CD4-positive, alpha-beta T cell (primary cell): ENCODE data around the gene STK38L. TPM values are rescaled to one million over a fixed set of nuclear protein-coding genes. Genes with fewer than 3 reads are reported as not detected.

ENCODE experiments used
- ATAC-seq: fragments of 200-7000 bp; cut with Tn5 transposase; one replicate; pipeline ENCODE4 v1.10.0; 2022; ENCODE audit warnings: mild to moderate bottlenecking; ENCODE audit not compliant: poor library complexity
- CTCF ChIA-PET: fragments of 350-600 bp; sonication (Branson Sonifier 250); formaldehyde crosslinking; loops from one replicate; lab custom pipeline; 2021; ENCODE audit warnings: antibody characterized with exemption, inconsistent platforms; lab: Charles Lee
- POLR2A ChIA-PET: fragments of 350-600 bp; sonication (Branson Sonifier 250); formaldehyde crosslinking; loops from one replicate; lab custom pipeline; 2021; ENCODE audit warnings: antibody characterized with exemption, inconsistent platforms; lab: Charles Lee
- DNase-seq, 14 experiments: peaks; one replicate each; pipeline ENCODE4 v3.0.0-alpha.2; 2013 to 2020; ENCODE audit warnings: mixed read lengths in 2 of 14
- H3K27ac ChIP-seq, 2 donors: one replicate each; pipeline versions ENCODE4 v1.5.1 to v1.7.0; 2013; ENCODE audit warnings: low read length in 2 of 2, low read depth in 1 of 2, mild to moderate bottlenecking in 1 of 2
- H3K27me3 ChIP-seq, 2 experiments: 1 replicate in 1 of 2; 2 replicates in 1 of 2; pipeline versions ENCODE4 v1.6.1 to v1.7.0; 2013; ENCODE audit warnings: low read length in 2 of 2, control low read depth in 1 of 2, mild to moderate bottlenecking in 1 of 2, moderate library complexity in 1 of 2; ENCODE audit not compliant: insufficient read depth in 2 of 2, control insufficient read depth in 1 of 2
- H3K36me3 ChIP-seq: one replicate; pipeline ENCODE4 v1.6.1; 2013; ENCODE audit warnings: low read length, control low read depth; ENCODE audit not compliant: insufficient read depth
- H3K4me1 ChIP-seq: one replicate; pipeline ENCODE4 v1.6.1; 2013; ENCODE audit warnings: low read length, control low read depth; ENCODE audit not compliant: insufficient read depth
- H3K4me3 ChIP-seq: one replicate; pipeline ENCODE4 v1.5.1; 2013; ENCODE audit warnings: mild to moderate bottlenecking, low read length, moderate library complexity
- H3K9me3 ChIP-seq, 2 experiments: 1 replicate in 1 of 2; 2 replicates in 1 of 2; pipeline versions ENCODE4 v1.6.1 to v1.7.0; 2013; ENCODE audit warnings: low read length in 2 of 2, mild to moderate bottlenecking in 2 of 2, control low read depth in 1 of 2, moderate library complexity in 1 of 2; ENCODE audit not compliant: control insufficient read depth in 1 of 2, insufficient read depth in 1 of 2
- H3K27ac Mint-ChIP-seq: one replicate; pipeline ENCODE4 v1.8.0; 2020; ENCODE audit warnings: mixed read lengths
- H3K27me3 Mint-ChIP-seq: one replicate; pipeline ENCODE4 v1.8.0; 2021; ENCODE audit warnings: mixed read lengths
- H3K36me3 Mint-ChIP-seq: one replicate; pipeline ENCODE4 v1.8.0; 2021; ENCODE audit warnings: low read depth, mixed read lengths
- H3K4me1 Mint-ChIP-seq: one replicate; pipeline ENCODE4 v1.8.0; 2021; ENCODE audit warnings: low read depth, mixed read lengths
- H3K4me3 Mint-ChIP-seq: one replicate; pipeline ENCODE4 v1.8.0; 2020; ENCODE audit warnings: mild to moderate bottlenecking, mixed read lengths
- H3K9me3 Mint-ChIP-seq: one replicate; pipeline ENCODE4 v1.8.0; 2020; ENCODE audit warnings: mixed read lengths
- intact Hi-C, 2 experiments: fragments of 100-400 bp; cut with DNase I in 1 of 2; cut with micrococcal nuclease in 1 of 2; formaldehyde crosslinking; loops; one replicate each; pipeline versions ENCODE4 v1.15.1 to v1.9.0; 2023 to 2025; cut with DNase I, micrococcal nuclease
- total RNA-seq, 174 experiments: library from RNA in 2 of 174; stranded (reverse) in 2 of 174; gene quantifications; one replicate each; pipeline ENCODE4 v1.2.3 and lab custom pipeline; 2021 to 2026
- TF ChIP-seq, protein P1 (sequence below): fragments of 200-600 bp; IDR thresholded peaks from one replicate; pipeline ENCODE4 v1.8.0; 2022; ENCODE audit warnings: antibody characterized with exemption, mild to moderate bottlenecking

The STK38L gene
- total RNA-seq, 2 experiments from 2014 or later = 18.3 to 21.0 TPM

DNA sequence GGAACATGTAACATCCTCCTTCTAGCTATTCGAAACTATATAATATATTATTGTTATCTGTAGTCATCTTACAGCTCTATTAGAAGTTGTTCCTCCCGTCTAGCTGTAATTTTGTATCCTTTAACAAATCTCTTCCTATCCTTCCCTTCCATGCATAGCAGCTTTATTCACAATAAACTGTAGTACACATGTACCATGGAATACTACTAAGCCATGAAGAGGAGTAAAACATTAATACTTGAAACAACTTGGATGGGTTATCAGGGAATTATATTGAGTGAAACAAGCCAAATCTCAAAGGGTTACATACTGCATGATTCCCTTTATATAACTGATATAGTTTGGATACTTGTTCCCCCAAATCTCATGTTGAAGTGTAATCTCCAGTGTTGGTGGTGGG is 33.9 kb upstream of the STK38L start:
- Histone ChIP-seq H3K36me3 (no peaks in the 10 kb centered on the region), H3K4me1 (no peaks in the 10 kb centered on the region), H3K27me3 (no peaks in the 10 kb centered on the region), H3K9me3 (peaks cover 0 to 6% of the 10 kb centered on the region in 2 experiments), H3K27ac (no peak overlapping the region), H3K4me3 (no peak overlapping the region)
- no peak overlapping the region for H3K27ac Mint-ChIP-seq
- no peaks in the 10 kb centered on the region for H3K27me3 Mint-ChIP-seq
- H3K4me3 Mint-ChIP-seq = no peak overlapping the region
- CTCF ChIA-PET = no interaction called here
- H3K36me3 Mint-ChIP-seq = no peaks in the 10 kb centered on the region
- no peak for DNase-seq
- H3K9me3 Mint-ChIP-seq = peaks cover 6% of the 10 kb centered on the region
- no peaks in the 10 kb centered on the region for H3K4me1 Mint-ChIP-seq
- POLR2A ChIA-PET = interaction anchor here (0.5 kb wide), 1 partner anchor 28 kb away, joined by 3 read pairs; no protein-coding TSS in a partner anchor
- intact Hi-C loops = no loop called here
- TF ChIP-seq, protein P1, sequence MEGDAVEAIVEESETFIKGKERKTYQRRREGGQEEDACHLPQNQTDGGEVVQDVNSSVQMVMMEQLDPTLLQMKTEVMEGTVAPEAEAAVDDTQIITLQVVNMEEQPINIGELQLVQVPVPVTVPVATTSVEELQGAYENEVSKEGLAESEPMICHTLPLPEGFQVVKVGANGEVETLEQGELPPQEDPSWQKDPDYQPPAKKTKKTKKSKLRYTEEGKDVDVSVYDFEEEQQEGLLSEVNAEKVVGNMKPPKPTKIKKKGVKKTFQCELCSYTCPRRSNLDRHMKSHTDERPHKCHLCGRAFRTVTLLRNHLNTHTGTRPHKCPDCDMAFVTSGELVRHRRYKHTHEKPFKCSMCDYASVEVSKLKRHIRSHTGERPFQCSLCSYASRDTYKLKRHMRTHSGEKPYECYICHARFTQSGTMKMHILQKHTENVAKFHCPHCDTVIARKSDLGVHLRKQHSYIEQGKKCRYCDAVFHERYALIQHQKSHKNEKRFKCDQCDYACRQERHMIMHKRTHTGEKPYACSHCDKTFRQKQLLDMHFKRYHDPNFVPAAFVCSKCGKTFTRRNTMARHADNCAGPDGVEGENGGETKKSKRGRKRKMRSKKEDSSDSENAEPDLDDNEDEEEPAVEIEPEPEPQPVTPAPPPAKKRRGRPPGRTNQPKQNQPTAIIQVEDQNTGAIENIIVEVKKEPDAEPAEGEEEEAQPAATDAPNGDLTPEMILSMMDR = no peak
- no peak for ATAC-seq

DNA sequence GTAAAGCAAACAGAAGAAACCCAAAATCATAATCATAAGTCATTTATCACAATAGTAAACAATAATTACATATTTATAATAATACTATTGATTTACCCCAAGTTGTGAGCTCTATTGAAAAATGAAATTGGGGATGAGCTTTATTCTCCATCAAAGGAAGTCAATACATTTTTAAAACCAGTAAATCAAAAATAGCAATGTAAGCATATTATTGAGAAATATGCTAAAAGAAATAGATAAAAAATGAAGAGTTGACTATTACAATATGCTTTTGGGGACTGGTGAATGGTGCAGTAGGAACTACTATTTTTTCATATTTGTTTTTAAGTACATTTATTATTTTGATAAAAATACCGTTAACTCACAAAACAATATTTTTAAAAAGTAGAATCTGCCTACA is 31.2 kb upstream of the STK38L start:
- H3K4me1 ChIP-seq = no peaks in the 10 kb centered on the region
- H3K4me3 ChIP-seq = no peak overlapping the region
- no peaks in the 10 kb centered on the region for H3K36me3 ChIP-seq
- no peaks in the 10 kb centered on the region for H3K27me3 ChIP-seq
- Mint-ChIP-seq H3K9me3 (peaks cover 6% of the 10 kb centered on the region), H3K27ac (no peak overlapping the region), H3K4me3 (no peak overlapping the region), H3K36me3 (no peaks in the 10 kb centered on the region), H3K4me1 (no peaks in the 10 kb centered on the region), H3K27me3 (no peaks in the 10 kb centered on the region)
- ChIA-PET CTCF (interaction anchor here (0.7 kb wide), 1 partner anchor 655 kb away, joined by 5 read pairs; no protein-coding TSS in a partner anchor), POLR2A (no interaction called here)
- ATAC-seq (no peak), DNase-seq (no peak)
- TF ChIP-seq, protein P1 = no peak
- no peak overlapping the region for H3K27ac ChIP-seq
- peaks cover 0 to 6% of the 10 kb centered on the region in 2 experiments for H3K9me3 ChIP-seq
- intact Hi-C loops = no loop called here

DNA sequence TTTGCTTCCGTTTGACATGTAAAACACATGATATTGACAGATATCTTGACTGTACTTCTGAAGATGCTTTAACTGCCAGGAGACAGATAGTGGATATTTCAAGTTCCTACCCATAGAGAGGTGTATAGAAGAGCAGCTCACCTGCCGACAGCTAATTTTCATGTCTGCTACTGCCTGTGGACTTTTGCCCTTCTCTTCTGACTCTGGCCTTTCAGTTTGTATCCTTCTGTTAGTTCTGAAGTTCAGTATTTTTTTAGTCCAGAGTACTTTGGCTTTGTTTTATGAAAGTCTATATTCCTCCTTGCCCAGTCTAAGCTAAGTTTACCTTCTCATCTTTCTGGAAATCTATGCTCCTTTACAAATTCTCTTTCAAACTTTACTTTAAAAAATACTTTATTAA is 30.8 kb upstream of the STK38L start:
- H3K4me1 Mint-ChIP-seq = no peaks in the 10 kb centered on the region

More for the DNA sequence above, 30.8 kb upstream of the STK38L start:
- H3K27ac Mint-ChIP-seq = no peak overlapping the region
- CTCF ChIA-PET = interaction anchor here (0.7 kb wide), 1 partner anchor 654 kb away, joined by 5 read pairs; no protein-coding TSS in a partner anchor
- DNase-seq (no peak), ATAC-seq (no peak)
- no peak overlapping the region for H3K4me3 Mint-ChIP-seq
- intact Hi-C loops = no loop called here
- H3K36me3 ChIP-seq = no peaks in the 10 kb centered on the region
- H3K27me3 Mint-ChIP-seq = no peaks in the 10 kb centered on the region
- H3K27ac ChIP-seq = no peak overlapping the region
- H3K27me3 ChIP-seq = no peaks in the 10 kb centered on the region
- POLR2A ChIA-PET = no interaction called here
- TF ChIP-seq, protein P1 = no peak
- H3K9me3 Mint-ChIP-seq = peaks cover 6% of the 10 kb centered on the region
- H3K9me3 ChIP-seq = peaks cover 0 to 6% of the 10 kb centered on the region in 2 experiments
- no peaks in the 10 kb centered on the region for H3K4me1 ChIP-seq
- no peaks in the 10 kb centered on the region for H3K36me3 Mint-ChIP-seq
- H3K4me3 ChIP-seq = no peak overlapping the region
